ENCODE data around the gene CCDC194. TPM values are rescaled to one million over a fixed set of nuclear protein-coding genes. Genes with fewer than 3 reads are reported as not detected.

CCDC194 gene
- total RNA-seq, 1 donor from 2014 or later = not detected

GRCh38 chr19:17420475-17420924, 26.5 kb upstream of the CCDC194 start:
- Histone ChIP-seq H3K36me3 (peaks cover 0 to 3% of the 10 kb centered on the region in 2 donors), H3K9me3 (no peaks in the 10 kb centered on the region), H3K4me3 (peak overlapping the region; percentile 62 to 85), H3K4me1 (peaks cover 5 to 6% of the 10 kb centered on the region in 2 donors), H3K27ac (no peak overlapping the region), H3K27me3 (no peaks in the 10 kb centered on the region)
- intact Hi-C loops (cut with DNase I) = loop anchor here (2.0 kb wide), 1 partner anchor 50 kb away; the partner anchor contains the start of gene SLC27A1
- peak in 1 of 2 donors; percentile 68 for DNase-seq (ENCODE audit: low spot score in 2 of 2)
- no peak for TF ChIP-seq CTCF (IDR thresholded peaks at IDR 0.05)

GRCh38 chr19:17419621-17420474, 25.9 kb upstream of the CCDC194 start, which contains the start of gene MVB12A:
MVB12A (plus strand) TSS chr19:17420047; CDS start chr19:17420136, 89 bp downstream.
- Histone ChIP-seq H3K4me3 (peak within 1 kb of the TSS; percentile 62 to 85), H3K27ac (peak within 1 kb of the TSS; percentile 28 to 78), H3K27me3 (no peaks in the 10 kb centered on the region), H3K4me1 (peaks cover 5 to 6% of the 10 kb centered on the region in 2 donors), H3K36me3 (peaks cover 0 to 3% of the 10 kb centered on the region in 2 donors), H3K9me3 (no peaks in the 10 kb centered on the region)
- peak; percentile 91 to 98 for DNase-seq (ENCODE audit: low spot score in 2 of 2)
- intact Hi-C loops (cut with DNase I) = loop anchor here (1.0 to 2.0 kb wide), 2 partner anchors 29 to 51 kb away; partner anchors contain the start of gene SLC27A1
- no peak for TF ChIP-seq CTCF (IDR thresholded peaks at IDR 0.05)

DNA sequence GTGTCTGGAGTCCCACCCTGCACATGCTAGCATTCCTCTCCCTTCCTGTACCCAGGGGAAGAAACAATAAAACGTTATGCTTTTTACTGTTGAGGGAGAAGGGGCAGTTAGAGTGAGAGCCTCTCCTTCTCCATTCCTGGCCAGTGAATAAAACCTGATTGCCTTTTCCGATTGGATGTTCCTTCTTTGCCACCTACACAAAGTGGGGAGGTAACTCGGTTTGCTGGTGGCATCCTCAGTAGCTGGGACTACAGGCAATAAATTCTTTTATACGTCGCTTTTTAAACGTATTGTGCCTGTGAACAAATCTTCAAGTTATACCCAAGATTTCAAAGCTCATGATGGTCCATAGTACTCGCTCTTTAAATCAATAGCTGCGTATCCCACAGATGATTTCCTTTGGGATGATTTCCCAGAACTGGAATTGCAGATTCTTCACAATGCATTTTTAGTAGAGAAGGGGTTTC, 25.2 kb upstream of the CCDC194 start:
- H3K27ac ChIP-seq = peak overlapping the region; percentile 28 to 78
- peaks cover 0 to 3% of the 10 kb centered on the region in 2 donors for H3K36me3 ChIP-seq
- no peak for TF ChIP-seq CTCF (IDR thresholded peaks at IDR 0.05)
- no peak for DNase-seq (ENCODE audit: low spot score in 2 of 2)
- H3K27me3 ChIP-seq = no peaks in the 10 kb centered on the region
- peaks cover 5 to 6% of the 10 kb centered on the region in 2 donors for H3K4me1 ChIP-seq
- no peaks in the 10 kb centered on the region for H3K9me3 ChIP-seq
- intact Hi-C loops (cut with DNase I) = loop anchor here (1.0 kb wide), 1 partner anchor 28 kb away; no protein-coding TSS in a partner anchor
- H3K4me3 ChIP-seq = peak overlapping the region; percentile 29 to 63

DNA sequence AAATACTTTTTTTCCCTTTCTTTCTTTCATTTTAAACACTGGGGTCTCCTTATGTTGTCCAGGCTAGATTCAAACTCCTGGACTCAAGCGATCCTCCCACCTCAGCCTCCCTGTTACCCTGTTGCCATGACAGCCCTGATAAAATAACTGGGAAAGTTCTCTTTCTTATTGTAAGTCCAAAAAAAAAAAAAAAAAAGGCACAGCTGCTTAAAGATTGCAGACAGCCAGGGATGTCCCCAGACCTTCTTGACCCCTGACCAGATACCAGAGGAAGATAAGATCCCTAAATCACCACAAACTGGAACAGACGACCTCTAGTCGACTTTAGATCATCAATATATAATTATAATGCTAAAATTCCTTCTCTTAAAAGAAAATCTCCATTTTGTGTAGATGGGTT, 24.7 kb upstream of the CCDC194 start:
- H3K4me3 ChIP-seq = peak overlapping the region; percentile 29 to 63
- H3K9me3 ChIP-seq = no peaks in the 10 kb centered on the region
- intact Hi-C loops (cut with DNase I) = loop anchor here (1.0 kb wide), 1 partner anchor 27 kb away; no protein-coding TSS in a partner anchor
- H3K4me1 ChIP-seq = peaks cover 5 to 6% of the 10 kb centered on the region in 2 donors
- no peak for DNase-seq (ENCODE audit: low spot score in 2 of 2)
- TF ChIP-seq CTCF (IDR thresholded peaks at IDR 0.05) = no peak
- H3K27me3 ChIP-seq = no peaks in the 10 kb centered on the region
- peaks cover 0 to under 1% of the 10 kb centered on the region in 2 donors for H3K36me3 ChIP-seq
- H3K27ac ChIP-seq = peak overlapping the region in 1 of 2 donors; percentile 78

DNA sequence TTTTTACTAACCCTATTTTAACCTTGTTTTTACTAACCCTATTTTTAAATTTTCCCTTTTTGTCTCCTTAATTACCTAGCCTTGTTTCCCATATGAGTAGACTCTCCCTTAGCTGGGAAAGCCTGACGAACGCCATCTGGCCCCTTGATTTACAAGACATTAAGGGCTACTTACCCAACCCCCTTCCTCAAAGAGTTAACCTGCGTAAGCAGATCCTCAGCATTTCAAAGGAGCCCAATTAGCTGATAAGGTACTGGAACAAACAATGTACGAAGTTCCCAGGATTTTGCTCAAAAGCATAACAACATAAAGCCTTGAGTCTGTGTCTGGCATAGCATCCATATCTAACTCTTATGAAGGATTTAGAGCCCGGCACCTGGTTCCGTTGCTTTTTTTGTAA, 21.1 kb upstream of the CCDC194 start:
- H3K27ac ChIP-seq = no peak overlapping the region
- no peaks in the 10 kb centered on the region for H3K36me3 ChIP-seq
- DNase-seq (ENCODE audit: low spot score in 2 of 2) = no peak
- no peak for TF ChIP-seq CTCF (IDR thresholded peaks at IDR 0.05)
- intact Hi-C loops (cut with DNase I) = no loop called here
- H3K4me1 ChIP-seq = peaks cover 0 to 5% of the 10 kb centered on the region in 2 donors
- no peak overlapping the region for H3K4me3 ChIP-seq
- no peaks in the 10 kb centered on the region for H3K27me3 ChIP-seq
- H3K9me3 ChIP-seq = no peaks in the 10 kb centered on the region
